ENCODE data around the gene ARHGEF12.

Gene ARHGEF12

DNA sequence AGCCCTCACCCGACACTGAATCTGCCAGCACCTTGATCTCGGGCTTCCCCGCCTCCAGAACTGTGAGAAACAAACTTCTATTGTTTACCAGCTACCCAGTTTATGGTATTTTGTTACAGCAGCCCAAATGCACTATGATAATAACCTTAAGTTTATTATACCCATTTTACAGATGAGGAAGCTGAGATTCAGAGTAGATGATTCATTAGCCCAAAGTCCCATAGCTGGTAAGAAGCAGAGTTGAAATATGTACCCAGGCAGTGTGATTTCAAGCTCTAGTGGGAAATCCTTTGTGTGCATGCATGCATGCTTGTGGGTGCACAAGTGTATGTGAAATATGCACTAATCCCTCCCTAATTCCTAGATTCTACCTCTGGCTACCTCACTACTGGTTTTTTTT lies 183.3 kb downstream of the ARHGEF12 start:
- Histone ChIP-seq H4K91ac (ENCODE audit: low read length) (no peak overlapping the region), H3K4me1 (ENCODE audit: control insufficient read depth, insufficient read depth, low read depth, low read length) (peaks cover 20% of the 10 kb centered on the region), H3K9ac (ENCODE audit: low read length) (no peak overlapping the region), H3K4me3 (ENCODE audit: insufficient read depth in 1 of 2, low read depth in 1 of 2, low read length in 2 of 2) (no peak overlapping the region), H2BK5ac (ENCODE audit: low read depth, low read length, poor library complexity, severe bottlenecking) (no peak overlapping the region), H2BK120ac (ENCODE audit: low read depth, low read length) (no peak overlapping the region), H2BK15ac (ENCODE audit: low read depth, poor library complexity, severe bottlenecking) (no peak overlapping the region), H3K4me2 (ENCODE audit: low read length, poor library complexity, severe bottlenecking) (no peak overlapping the region), H3K36me3 (ENCODE audit: control insufficient read depth in 1 of 2, insufficient read depth in 2 of 2, low read depth in 1 of 2, low read length in 2 of 2) (no peaks in the 10 kb centered on the region), H3K9me3 (ENCODE audit: control insufficient read depth, low read length) (no peaks in the 10 kb centered on the region), H3K23ac (ENCODE audit: low read length in 2 of 2) (no peak overlapping the region), H3K79me1 (replicated peaks; ENCODE audit: low read length, poor library complexity, severe bottlenecking) (no peaks in the 10 kb centered on the region), H2BK12ac (ENCODE audit: low read length in 2 of 2) (no peak overlapping the region), H3K4ac (ENCODE audit: low read depth in 1 of 2, low read length in 2 of 2) (no peak overlapping the region), H3K27ac (ENCODE audit: low read length, poor library complexity, severe bottlenecking) (no peak overlapping the region), H3K18ac (ENCODE audit: low read depth in 1 of 2, low read length in 2 of 2) (no peak overlapping the region), H3K27me3 (ENCODE audit: control insufficient read depth in 1 of 2, insufficient read depth in 1 of 2, low read length in 2 of 2) (peaks cover 9 to 79% of the 10 kb centered on the region in 2 experiments), H2AK5ac (ENCODE audit: low read length, severe bottlenecking) (no peak overlapping the region), H2AFZ (ENCODE audit: low read depth, low read length) (no peak overlapping the region), H3K14ac (ENCODE audit: low read length in 2 of 2) (no peak overlapping the region), H4K8ac (ENCODE audit: low read length) (no peak overlapping the region)
- no peak for DNase-seq
- 98% methylated on average over 2 of the region's 3 CpGs for WGBS

DNA sequence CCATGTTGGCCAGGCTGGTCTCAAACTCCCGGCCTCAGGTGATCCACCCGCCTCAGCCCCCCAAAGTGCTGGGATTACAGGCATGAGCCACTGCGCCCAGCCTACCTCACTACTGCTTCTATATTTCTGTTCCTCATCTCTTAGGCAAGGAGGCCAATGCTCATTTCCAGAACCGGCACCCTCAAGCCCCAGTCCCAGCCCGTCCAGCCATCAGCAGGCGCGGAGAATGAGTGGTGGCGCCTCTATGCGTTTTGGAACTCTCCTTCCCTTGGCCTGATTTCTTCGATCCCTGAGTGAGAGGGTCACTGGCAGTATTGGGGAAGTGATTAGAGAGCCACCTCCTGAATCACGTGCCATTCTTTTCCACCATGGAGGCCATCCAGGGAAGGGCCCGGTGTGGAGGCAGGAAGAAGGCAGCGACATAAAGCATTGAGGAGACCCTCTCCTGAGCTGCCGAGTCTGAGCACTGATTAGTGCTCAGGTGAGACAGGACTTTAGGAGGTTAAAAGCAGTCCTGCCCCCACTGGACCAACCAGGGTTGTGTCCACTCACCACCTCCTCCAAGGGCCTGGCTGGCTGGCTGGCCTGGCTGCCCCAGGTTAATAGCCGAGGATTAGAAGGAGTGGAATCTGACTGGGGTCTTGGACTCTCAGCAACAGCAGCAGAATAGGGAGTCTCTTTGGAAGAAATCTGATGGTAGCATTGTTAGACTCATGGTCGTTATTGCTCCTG lies 184.0 kb downstream of the ARHGEF12 start:
- Histone ChIP-seq H4K8ac (ENCODE audit: low read length) (no peak overlapping the region), H3K4ac (ENCODE audit: low read depth in 1 of 2, low read length in 2 of 2) (no peak overlapping the region), H3K23ac (ENCODE audit: low read length in 2 of 2) (no peak overlapping the region), H2AFZ (ENCODE audit: low read depth, low read length) (no peak overlapping the region), H3K4me2 (ENCODE audit: low read length, poor library complexity, severe bottlenecking) (no peak overlapping the region), H3K79me1 (replicated peaks; ENCODE audit: low read length, poor library complexity, severe bottlenecking) (no peaks in the 10 kb centered on the region), H3K14ac (ENCODE audit: low read length in 2 of 2) (no peak overlapping the region), H3K9ac (ENCODE audit: low read length) (no peak overlapping the region), H3K27ac (ENCODE audit: low read length, poor library complexity, severe bottlenecking) (no peak overlapping the region), H2BK12ac (ENCODE audit: low read length in 2 of 2) (no peak overlapping the region), H2BK5ac (ENCODE audit: low read depth, low read length, poor library complexity, severe bottlenecking) (no peak overlapping the region), H2BK120ac (ENCODE audit: low read depth, low read length) (no peak overlapping the region), H2BK15ac (ENCODE audit: low read depth, poor library complexity, severe bottlenecking) (no peak overlapping the region), H3K36me3 (ENCODE audit: control insufficient read depth in 1 of 2, insufficient read depth in 2 of 2, low read depth in 1 of 2, low read length in 2 of 2) (no peaks in the 10 kb centered on the region), H3K27me3 (ENCODE audit: control insufficient read depth in 1 of 2, insufficient read depth in 1 of 2, low read length in 2 of 2) (peaks cover 17 to 79% of the 10 kb centered on the region in 2 experiments), H2AK5ac (ENCODE audit: low read length, severe bottlenecking) (no peak overlapping the region), H3K4me1 (ENCODE audit: control insufficient read depth, insufficient read depth, low read depth, low read length) (peaks cover 20% of the 10 kb centered on the region), H4K91ac (ENCODE audit: low read length) (no peak overlapping the region), H3K4me3 (ENCODE audit: insufficient read depth in 1 of 2, low read depth in 1 of 2, low read length in 2 of 2) (no peak overlapping the region), H3K9me3 (ENCODE audit: control insufficient read depth, low read length) (no peaks in the 10 kb centered on the region), H3K18ac (ENCODE audit: low read depth in 1 of 2, low read length in 2 of 2) (no peak overlapping the region)
- 97% methylated on average over 16 of the region's 16 CpGs for WGBS
- DNase-seq, result no peak

- H2AK5ac ChIP-seq (ENCODE audit: low read length, severe bottlenecking), result no peak overlapping the region
- no peak overlapping the region for H2AFZ ChIP-seq (ENCODE audit: low read depth, low read length)
- no peaks in the 10 kb centered on the region for H3K79me1 ChIP-seq (replicated peaks; ENCODE audit: low read length, poor library complexity, severe bottlenecking)
- WGBS, result 94% methylated on average over 7 of the region's 7 CpGs
- no peak overlapping the region for H3K4ac ChIP-seq (ENCODE audit: low read depth in 1 of 2, low read length in 2 of 2)
- H3K9ac ChIP-seq (ENCODE audit: low read length), result no peak overlapping the region
- no peak overlapping the region for H4K91ac ChIP-seq (ENCODE audit: low read length)
- no peak overlapping the region for H3K4me3 ChIP-seq (ENCODE audit: insufficient read depth in 1 of 2, low read depth in 1 of 2, low read length in 2 of 2)
- H3K27me3 ChIP-seq (ENCODE audit: control insufficient read depth in 1 of 2, insufficient read depth in 1 of 2, low read length in 2 of 2), result peaks cover 21 to 73% of the 10 kb centered on the region in 2 experiments
- peaks cover 20% of the 10 kb centered on the region for H3K4me1 ChIP-seq (ENCODE audit: control insufficient read depth, insufficient read depth, low read depth, low read length)
- H3K9me3 ChIP-seq (ENCODE audit: control insufficient read depth, low read length), result no peaks in the 10 kb centered on the region
- no peak overlapping the region for H2BK12ac ChIP-seq (ENCODE audit: low read length in 2 of 2)
- H3K18ac ChIP-seq (ENCODE audit: low read depth in 1 of 2, low read length in 2 of 2), result no peak overlapping the region
- no peak overlapping the region for H2BK120ac ChIP-seq (ENCODE audit: low read depth, low read length)
- H3K23ac ChIP-seq (ENCODE audit: low read length in 2 of 2), result no peak overlapping the region
- H3K27ac ChIP-seq (ENCODE audit: low read length, poor library complexity, severe bottlenecking), result no peak overlapping the region
- H3K14ac ChIP-seq (ENCODE audit: low read length in 2 of 2), result no peak overlapping the region
- H3K36me3 ChIP-seq (ENCODE audit: control insufficient read depth in 1 of 2, insufficient read depth in 2 of 2, low read depth in 1 of 2, low read length in 2 of 2), result no peaks in the 10 kb centered on the region
- H2BK5ac ChIP-seq (ENCODE audit: low read depth, low read length, poor library complexity, severe bottlenecking), result no peak overlapping the region
- H3K4me2 ChIP-seq (ENCODE audit: low read length, poor library complexity, severe bottlenecking), result no peak overlapping the region
- no peak overlapping the region for H4K8ac ChIP-seq (ENCODE audit: low read length)
- no peak overlapping the region for H2BK15ac ChIP-seq (ENCODE audit: low read depth, poor library complexity, severe bottlenecking)
- DNase-seq, result no peak
Measured at GRCh38 chr11:120521176-120521575, 185.0 kb downstream of the ARHGEF12 start.

DNA sequence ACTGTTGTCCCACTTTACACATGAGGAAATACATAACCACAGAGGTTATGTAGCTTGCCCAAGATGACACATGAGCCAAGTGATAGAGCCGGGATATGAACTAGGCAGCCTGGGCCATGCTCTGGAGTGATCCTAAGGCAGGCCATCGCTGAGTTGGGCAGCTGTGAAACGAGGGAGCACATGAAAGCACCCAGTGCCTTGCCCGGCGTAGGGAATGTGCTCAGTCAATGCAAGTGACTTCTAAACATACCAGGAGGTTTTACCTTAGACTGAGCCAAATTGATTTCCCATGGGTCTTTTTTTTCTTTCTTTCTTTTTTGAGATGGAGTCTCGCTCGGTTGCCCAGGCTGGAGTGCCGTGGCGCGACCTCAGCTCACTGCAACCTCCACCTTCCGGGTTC lies 185.8 kb downstream of the ARHGEF12 start:
- Histone ChIP-seq H3K4me1 (ENCODE audit: control insufficient read depth, insufficient read depth, low read depth, low read length) (peaks cover 18% of the 10 kb centered on the region), H2BK120ac (ENCODE audit: low read depth, low read length) (no peak overlapping the region), H3K9me3 (ENCODE audit: control insufficient read depth, low read length) (no peaks in the 10 kb centered on the region), H3K18ac (ENCODE audit: low read depth in 1 of 2, low read length in 2 of 2) (no peak overlapping the region), H3K27me3 (ENCODE audit: control insufficient read depth in 1 of 2, insufficient read depth in 1 of 2, low read length in 2 of 2) (peaks cover 21 to 65% of the 10 kb centered on the region in 2 experiments), H3K4me3 (ENCODE audit: insufficient read depth in 1 of 2, low read depth in 1 of 2, low read length in 2 of 2) (no peak overlapping the region), H2BK5ac (ENCODE audit: low read depth, low read length, poor library complexity, severe bottlenecking) (no peak overlapping the region), H3K14ac (ENCODE audit: low read length in 2 of 2) (no peak overlapping the region), H3K4me2 (ENCODE audit: low read length, poor library complexity, severe bottlenecking) (no peak overlapping the region), H4K91ac (ENCODE audit: low read length) (no peak overlapping the region), H3K27ac (ENCODE audit: low read length, poor library complexity, severe bottlenecking) (no peak overlapping the region), H3K23ac (ENCODE audit: low read length in 2 of 2) (no peak overlapping the region), H3K36me3 (ENCODE audit: control insufficient read depth in 1 of 2, insufficient read depth in 2 of 2, low read depth in 1 of 2, low read length in 2 of 2) (no peaks in the 10 kb centered on the region), H2AK5ac (ENCODE audit: low read length, severe bottlenecking) (no peak overlapping the region), H2AFZ (ENCODE audit: low read depth, low read length) (no peak overlapping the region), H3K79me1 (replicated peaks; ENCODE audit: low read length, poor library complexity, severe bottlenecking) (no peaks in the 10 kb centered on the region), H2BK12ac (ENCODE audit: low read length in 2 of 2) (no peak overlapping the region), H3K9ac (ENCODE audit: low read length) (no peak overlapping the region), H4K8ac (ENCODE audit: low read length) (no peak overlapping the region), H3K4ac (ENCODE audit: low read depth in 1 of 2, low read length in 2 of 2) (no peak overlapping the region), H2BK15ac (ENCODE audit: low read depth, poor library complexity, severe bottlenecking) (no peak overlapping the region)
- no peak for DNase-seq
- 99% methylated on average over 11 of the region's 11 CpGs for WGBS

Measured in mesenchymal stem cell (in vitro differentiated cells and primary cell).